Measurements from ENCODE around the gene TMEM161B. TPM values are rescaled to one million over a fixed set of nuclear protein-coding genes. Genes with fewer than 3 reads are reported as not detected.

Gene TMEM161B
- total and polyA plus RNA-seq, 8 donors = 2.5 to 10.9 (median 6.9) TPM

GRCh38 chr5:88172847-88173758 is 95.5 kb downstream of the TMEM161B start:
- Histone ChIP-seq H3K27ac (no peak overlapping the region), H3K4me1 (no peaks in the 10 kb centered on the region), H3K9me3 (no peaks in the 10 kb centered on the region), H3K36me3 (no peaks in the 10 kb centered on the region), H3K27me3 (no peaks in the 10 kb centered on the region), H3K4me3 (no peak overlapping the region)
- no peak for TF ChIP-seq CTCF (IDR thresholded peaks at IDR 0.05)
- intact Hi-C loops (cut with DNase I) = no loop called here
- ATAC-seq (no peak), FAIRE-seq (no peak), DNase-seq (no peak)
- WGBS, 2 donors = 41 to 46% methylated on average over 14 of the region's 14 CpGs

- no peak for ATAC-seq
Observed at GRCh38 chr5:88159591-88159990, 109.1 kb downstream of the TMEM161B start.

GRCh38 chr5:88158056-88158455 is 110.6 kb downstream of the TMEM161B start:
- Histone ChIP-seq H3K4me3 (no peak overlapping the region), H3K27ac (no peak overlapping the region), H3K4me1 (no peaks in the 10 kb centered on the region), H3K9me3 (no peaks in the 10 kb centered on the region), H3K36me3 (no peaks in the 10 kb centered on the region), H3K27me3 (peaks cover 0 to 4% (median 1%) of the 10 kb centered on the region in 4 donors)
- WGBS, 2 donors = 58 to 81% methylated on average over 2 of the region's 2 CpGs
- DNase-seq (no peak), ATAC-seq (no peak), FAIRE-seq (no peak)
- intact Hi-C loops (cut with DNase I) = no loop called here
- TF ChIP-seq CTCF (IDR thresholded peaks at IDR 0.05) = no peak

More at GRCh38 chr5:88159591-88159990, 109.1 kb downstream of the TMEM161B start:
- intact Hi-C loops (cut with DNase I) = no loop called here
- TF ChIP-seq CTCF (IDR thresholded peaks at IDR 0.05) = no peak
- DNase-seq (no peak), FAIRE-seq (no peak)
- H3K4me1 ChIP-seq = no peaks in the 10 kb centered on the region
- H3K4me3 ChIP-seq = no peak overlapping the region
- H3K9me3 ChIP-seq = no peaks in the 10 kb centered on the region
- H3K27ac ChIP-seq = no peak overlapping the region
- H3K36me3 ChIP-seq = no peaks in the 10 kb centered on the region
- peaks cover 0 to 4% (median 0%) of the 10 kb centered on the region in 4 donors for H3K27me3 ChIP-seq
- WGBS, 2 donors = 62 to 64% methylated on average over 7 of the region's 7 CpGs

- H3K36me3 ChIP-seq = no peaks in the 10 kb centered on the region
- H3K9me3 ChIP-seq = peaks cover 0 to 4% (median 0%) of the 10 kb centered on the region in 4 donors
- no peak overlapping the region for H3K27ac ChIP-seq
- TF ChIP-seq CTCF (IDR thresholded peaks at IDR 0.05) = no peak
- no peak for FAIRE-seq
- H3K27me3 ChIP-seq = peaks cover 0 to 5% (median 4%) of the 10 kb centered on the region in 4 donors
- DNase-seq = no peak
- no peaks in the 10 kb centered on the region for H3K4me1 ChIP-seq
- intact Hi-C loops (cut with DNase I) = no loop called here
- no peak overlapping the region for H3K4me3 ChIP-seq
- no peak for ATAC-seq
- 85 to 94% methylated on average over 1 of the region's 1 CpG for WGBS, 2 donors
Observed at GRCh38 chr5:88154891-88155290, 113.8 kb downstream of the TMEM161B start.

GRCh38 chr5:88150747-88151146 is 117.9 kb downstream of the TMEM161B start:
- ATAC-seq (no peak), FAIRE-seq (no peak), DNase-seq (no peak)
- Histone ChIP-seq H3K4me3 (no peak overlapping the region), H3K27ac (no peak overlapping the region), H3K4me1 (no peaks in the 10 kb centered on the region), H3K36me3 (no peaks in the 10 kb centered on the region), H3K9me3 (peaks cover 0 to 4% (median 0%) of the 10 kb centered on the region in 4 donors), H3K27me3 (peaks cover 0 to 9% (median 3%) of the 10 kb centered on the region in 4 donors)
- intact Hi-C loops (cut with DNase I) = no loop called here
- TF ChIP-seq CTCF (IDR thresholded peaks at IDR 0.05) = no peak

Measured in pancreas (tissue), 10 donors.